T-cell (primary cell): ENCODE measurements around the gene ANKHD1. TPM values are rescaled to one million over a fixed set of nuclear protein-coding genes. Genes with fewer than 3 reads are reported as not detected.
A peak's percentile ranks its signal among the peaks of the same experiment; 100 is the strongest.
"Not testable (repeated sequence)": the region's sequence is repeated elsewhere in the genome, so short reads cannot be mapped to it uniquely, and the experiment has no call there.

Experiments used
- ATAC-seq, 4 experiments: fragments of 200-7000 bp in 3 of 4; fragments of 150-1000 bp in 1 of 4; cut with Tn5 transposase; replicated peaks in 1 of 4; 1 replicate in 3 of 4; 2 replicates in 1 of 4; pipeline ENCODE4 v1.10.0; 2021; ENCODE audit warnings: moderate library complexity in 3 of 4, mild to moderate bottlenecking in 2 of 4, moderate number of reproducible peaks in 1 of 4
- CTCF ChIA-PET, 2 donors: fragments of 300-600 bp; sonication (Branson Sonifier 250); formaldehyde crosslinking; loops; one replicate each; lab custom pipeline; 2022; ENCODE audit warnings: antibody characterized with exemption in 2 of 2; lab: Charles Lee
- POLR2A ChIA-PET, 2 donors: fragments of 300-600 bp; sonication (Branson Sonifier 250); formaldehyde crosslinking; loops; one replicate each; lab custom pipeline; 2022; ENCODE audit warnings: antibody characterized with exemption in 2 of 2; lab: Charles Lee
- DNase-seq, 35 experiments: peaks; one replicate each; pipeline versions ENCODE4 v3.0.0 to v3.0.0-alpha.2; 2013 to 2023
- H3K27ac ChIP-seq: one replicate; pipeline ENCODE4 v1.5.1; 2013; ENCODE audit warnings: low read length
- H3K27me3 ChIP-seq, 2 experiments: replicated peaks in 1 of 2; 1 replicate in 1 of 2; 2 replicates in 1 of 2; pipeline versions ENCODE4 v1.6.1 to v1.7.0; 2013; ENCODE audit warnings: low read length in 1 of 2, mixed read lengths in 1 of 2; ENCODE audit not compliant: control insufficient read depth in 2 of 2, insufficient read depth in 2 of 2; ENCODE audit errors: extremely low read depth in 1 of 2
- H3K36me3 ChIP-seq, 2 donors: 1 replicate in 1 of 2; 2 replicates in 1 of 2; pipeline versions ENCODE4 v1.6.1 to v1.7.0; 2013; ENCODE audit warnings: low read length in 1 of 2; ENCODE audit not compliant: control insufficient read depth in 2 of 2, insufficient read depth in 1 of 2; ENCODE audit errors: extremely low read depth in 1 of 2
- H3K4me1 ChIP-seq, 2 experiments: 1 replicate in 1 of 2; 2 replicates in 1 of 2; pipeline versions ENCODE4 v1.6.1 to v1.7.0; 2013; ENCODE audit warnings: low read length in 2 of 2, mixed read lengths in 1 of 2; ENCODE audit not compliant: insufficient read depth in 2 of 2, control insufficient read depth in 1 of 2; ENCODE audit errors: extremely low read depth in 1 of 2
- H3K4me3 ChIP-seq, 2 donors: 1 replicate in 1 of 2; 2 replicates in 1 of 2; pipeline versions ENCODE4 v1.5.1 to v1.7.0; 2013; ENCODE audit warnings: mild to moderate bottlenecking in 2 of 2, low read length in 1 of 2, moderate library complexity in 1 of 2; ENCODE audit not compliant: control insufficient read depth in 1 of 2; ENCODE audit errors: extremely low read depth in 1 of 2
- H3K9me3 ChIP-seq: 2 replicates; pipeline ENCODE4 v1.7.0; 2013
- H3K27ac Mint-ChIP-seq, 2 donors: one replicate each; pipeline ENCODE4 v1.8.0; 2020 to 2021; ENCODE audit warnings: mild to moderate bottlenecking in 2 of 2, mixed read lengths in 2 of 2
- H3K27me3 Mint-ChIP-seq, 2 donors: one replicate each; pipeline ENCODE4 v1.8.0; 2021 to 2022; ENCODE audit warnings: mixed read lengths in 2 of 2
- H3K36me3 Mint-ChIP-seq: one replicate; pipeline ENCODE4 v1.8.0; 2021; ENCODE audit warnings: mixed read lengths
- H3K4me1 Mint-ChIP-seq, 3 donors: one replicate each; pipeline ENCODE4 v1.8.0; 2020 to 2022; ENCODE audit warnings: mixed read lengths in 3 of 3, mild to moderate bottlenecking in 1 of 3
- H3K4me3 Mint-ChIP-seq, 3 donors: one replicate each; pipeline ENCODE4 v1.8.0; 2020 to 2022; ENCODE audit warnings: mild to moderate bottlenecking in 3 of 3, mixed read lengths in 3 of 3, moderate library complexity in 3 of 3
- H3K9me3 Mint-ChIP-seq, 3 donors: one replicate each; pipeline ENCODE4 v1.8.0; 2020 to 2022; ENCODE audit warnings: mixed read lengths in 3 of 3
- WGBS: methylation state at CpG from one replicate; pipeline ENCODE4 v1.1.5; 2013; ENCODE audit warnings: missing lambda C conversion rate; ENCODE audit not compliant: insufficient coverage; 5-methylcytosine and 5-hydroxymethylcytosine counted together
- total RNA-seq, 35 experiments: library from RNA in 6 of 35; stranded (reverse) in 6 of 35; fragments of 120-200 nt in 1 of 35; gene quantifications; one replicate each; pipeline versions ENCODE4 v1.2.1 to v1.2.4 and lab custom pipeline; 2013 to 2026

Gene ANKHD1
- total RNA-seq, 5 donors from 2014 or later (not counting 1 experiment from before 2014, with no cell fraction given): 184 to 220 (median 203) TPM

DNA sequence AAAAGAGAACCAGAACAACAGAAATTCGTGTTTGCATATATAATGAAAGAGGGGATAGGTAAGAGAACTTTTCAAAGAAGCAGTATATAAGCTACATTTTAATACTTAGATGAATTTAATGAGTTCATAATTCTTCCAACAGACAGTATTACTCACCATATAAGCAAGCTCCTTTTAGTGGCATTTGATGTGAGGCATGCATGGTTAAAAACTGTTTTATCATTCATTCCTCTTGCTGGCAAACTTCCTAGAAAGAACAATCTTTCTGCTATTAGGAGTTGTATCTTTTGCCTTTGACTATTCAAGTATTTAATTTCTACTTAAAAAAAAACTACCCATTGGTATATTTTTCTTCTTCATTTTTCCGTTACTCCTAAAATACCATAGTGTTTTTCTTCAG lies 80.1 kb downstream of the ANKHD1 start:
- peaks cover 28% of the 10 kb centered on the region for H3K36me3 Mint-ChIP-seq
- DNase-seq (no peak), ATAC-seq (no peak)
- H3K9me3 Mint-ChIP-seq: no peaks in the 10 kb centered on the region
- H3K4me3 Mint-ChIP-seq: no peak overlapping the region
- peaks cover 0 to 5% (median 0%) of the 10 kb centered on the region in 3 donors for H3K4me1 Mint-ChIP-seq
- no peaks in the 10 kb centered on the region for H3K27me3 ChIP-seq
- H3K27me3 Mint-ChIP-seq: no peaks in the 10 kb centered on the region
- no peak overlapping the region for H3K4me3 ChIP-seq
- peaks cover 0 to 20% of the 10 kb centered on the region in 2 donors for H3K36me3 ChIP-seq
- H3K4me1 ChIP-seq: no peaks in the 10 kb centered on the region
- no CpG with 5 or more reads among the region's 2 CpGs for WGBS
- ChIA-PET CTCF (no interaction called here), POLR2A (no interaction called here)
- H3K27ac Mint-ChIP-seq: no peak overlapping the region
- H3K27ac ChIP-seq: no peak overlapping the region
- H3K9me3 ChIP-seq: no peaks in the 10 kb centered on the region

DNA sequence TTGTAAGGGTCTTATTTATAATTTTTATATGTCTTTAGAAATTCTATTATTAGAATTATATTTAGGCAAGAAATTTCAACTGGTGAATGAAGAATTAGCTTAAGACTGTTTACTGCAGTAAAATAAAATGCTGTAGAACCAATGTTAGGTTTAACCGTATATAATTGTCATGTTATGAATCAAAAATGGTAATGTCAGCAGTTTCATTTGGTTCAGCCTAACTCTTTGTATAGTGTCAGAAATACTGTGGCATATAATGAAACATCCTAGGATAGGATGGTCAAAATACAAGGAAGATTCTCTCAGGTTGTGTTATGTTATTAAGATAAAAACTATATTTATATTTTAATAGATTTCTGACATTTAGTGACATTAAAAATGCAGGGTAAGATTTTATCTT lies 81.4 kb downstream of the ANKHD1 start:
- Mint-ChIP-seq H3K27me3 (no peaks in the 10 kb centered on the region), H3K4me3 (no peak overlapping the region), H3K27ac (no peak overlapping the region), H3K9me3 (no peaks in the 10 kb centered on the region), H3K4me1 (peaks cover 0 to 5% (median 0%) of the 10 kb centered on the region in 3 donors), H3K36me3 (peaks cover 30% of the 10 kb centered on the region)
- Histone ChIP-seq H3K36me3 (peaks cover under 1 to 27% of the 10 kb centered on the region in 2 donors), H3K9me3 (no peaks in the 10 kb centered on the region), H3K4me3 (no peak overlapping the region), H3K4me1 (no peaks in the 10 kb centered on the region), H3K27me3 (no peaks in the 10 kb centered on the region), H3K27ac (no peak overlapping the region)
- no peak for DNase-seq
- ATAC-seq: no peak
- ChIA-PET CTCF (no interaction called here), POLR2A (no interaction called here)
- no CpG with 5 or more reads among the region's 1 CpG for WGBS

- H3K27me3 ChIP-seq, DNase-seq, CTCF ChIA-PET, ATAC-seq, H3K4me1 ChIP-seq, H3K9me3 Mint-ChIP-seq, H3K4me3 ChIP-seq, H3K9me3 ChIP-seq, H3K27ac ChIP-seq, H3K4me1 Mint-ChIP-seq, H3K4me3 Mint-ChIP-seq, H3K27ac Mint-ChIP-seq, H3K27me3 Mint-ChIP-seq: not testable (repeated sequence)
- H3K36me3 Mint-ChIP-seq: peaks cover 30% of the 10 kb centered on the region
- POLR2A ChIA-PET: interaction anchor here in 1 of 2 donors (0.6 kb wide), 1 partner anchor 24 kb away, joined by 10 read pairs; no protein-coding TSS in a partner anchor
- WGBS: no CpG with 5 or more reads among the region's 4 CpGs
- peaks cover 7 to 46% of the 10 kb centered on the region in 2 donors for H3K36me3 ChIP-seq
Measured at GRCh38 chr5:140488141-140488540, 86.5 kb downstream of the ANKHD1 start.

DNA sequence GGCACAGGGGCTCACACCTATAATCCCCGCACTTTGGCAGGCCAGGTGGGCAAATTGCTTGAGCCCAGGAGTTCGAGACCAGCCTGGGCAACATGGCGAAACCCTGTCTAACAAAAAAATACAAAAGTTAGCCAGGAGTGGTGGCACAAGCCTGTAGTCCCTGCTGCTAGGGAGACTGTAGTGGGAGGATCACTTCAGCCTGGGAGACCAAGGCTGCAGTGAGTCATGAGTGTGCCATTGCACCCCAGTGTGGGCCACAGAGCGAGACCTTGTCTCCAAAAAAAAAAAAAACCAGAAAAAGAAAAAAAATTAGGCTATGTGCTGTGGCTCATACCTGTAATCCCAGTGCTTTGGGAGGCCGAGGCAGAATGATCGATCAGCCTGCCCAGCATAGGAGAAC lies 87.3 kb downstream of the ANKHD1 start:
- Mint-ChIP-seq H3K4me1 (peaks cover 0 to 2% (median 0%) of the 10 kb centered on the region in 3 donors), H3K27me3 (no peaks in the 10 kb centered on the region), H3K27ac (no peak overlapping the region), H3K4me3 (no peak overlapping the region), H3K9me3 (no peaks in the 10 kb centered on the region), H3K36me3 (peaks cover 30% of the 10 kb centered on the region)
- ChIA-PET CTCF (no interaction called here), POLR2A (interaction anchor here in 1 of 2 donors (0.7 kb wide), 1 partner anchor 16 kb away, joined by 5 read pairs; no protein-coding TSS in a partner anchor)
- DNase-seq: no peak
- ATAC-seq: no peak
- 93% methylated on average over 3 of the region's 6 CpGs for WGBS
- Histone ChIP-seq H3K4me3 (no peak overlapping the region), H3K36me3 (peaks cover 7 to 46% of the 10 kb centered on the region in 2 donors), H3K27ac (no peak overlapping the region), H3K27me3 (no peaks in the 10 kb centered on the region), H3K4me1 (no peaks in the 10 kb centered on the region), H3K9me3 (no peaks in the 10 kb centered on the region)

- no peaks in the 10 kb centered on the region for H3K9me3 Mint-ChIP-seq
- Histone ChIP-seq H3K9me3 (no peaks in the 10 kb centered on the region), H3K27me3 (no peaks in the 10 kb centered on the region), H3K36me3 (peaks cover 0 to 22% of the 10 kb centered on the region in 2 donors), H3K4me1 (no peaks in the 10 kb centered on the region), H3K27ac (no peak overlapping the region), H3K4me3 (no peak overlapping the region)
- H3K4me1 Mint-ChIP-seq: peaks cover 0 to 16% (median 10%) of the 10 kb centered on the region in 3 donors
- no peaks in the 10 kb centered on the region for H3K27me3 Mint-ChIP-seq
- ATAC-seq: no peak
- H3K36me3 Mint-ChIP-seq: peaks cover 29% of the 10 kb centered on the region
- no peak overlapping the region for H3K4me3 Mint-ChIP-seq
- ChIA-PET POLR2A (no interaction called here), CTCF (interaction anchor here in 1 of 2 donors (0.7 kb wide), 1 partner anchor 157 kb away, joined by 6 read pairs; no protein-coding TSS in a partner anchor)
- peak overlapping the region; percentile 7 to 50 for H3K27ac Mint-ChIP-seq
- no peak for DNase-seq
Measured at GRCh38 chr5:140497897-140498296, 96.3 kb downstream of the ANKHD1 start.

- H3K4me1 Mint-ChIP-seq: peaks cover 0 to 14% (median 10%) of the 10 kb centered on the region in 3 donors
- H3K27ac Mint-ChIP-seq: no peak overlapping the region
- ATAC-seq: no peak
- H3K4me1 ChIP-seq: no peaks in the 10 kb centered on the region
- H3K9me3 Mint-ChIP-seq: no peaks in the 10 kb centered on the region
- POLR2A ChIA-PET: interaction anchor here in 1 of 2 donors (0.6 kb wide), 1 partner anchor 1196 kb away, joined by 4 read pairs; no protein-coding TSS in a partner anchor
- no peaks in the 10 kb centered on the region for H3K27me3 Mint-ChIP-seq
- no peak overlapping the region for H3K4me3 ChIP-seq
- no peak overlapping the region for H3K27ac ChIP-seq
- no CpG with 5 or more reads among the region's 1 CpG for WGBS
- H3K36me3 ChIP-seq: peaks cover 0 to 23% of the 10 kb centered on the region in 2 donors
- no peaks in the 10 kb centered on the region for H3K9me3 ChIP-seq
- peaks cover 29% of the 10 kb centered on the region for H3K36me3 Mint-ChIP-seq
- CTCF ChIA-PET: no interaction called here
- no peak for DNase-seq
- H3K4me3 Mint-ChIP-seq: no peak overlapping the region
- H3K27me3 ChIP-seq: no peaks in the 10 kb centered on the region
Measured at GRCh38 chr5:140498591-140498990, 97.0 kb downstream of the ANKHD1 start.
